Activated T-cell treated with anti-CD3 and anti-CD28 coated beads, Interleukin-2, amount 50 U/mL, for 24 hours (primary cell): ENCODE data around the gene CHST11.

Experiments
- DNase-seq: peaks from one replicate; pipeline ENCODE4 v3.0.0-alpha.2; 2020
- H3K27ac Mint-ChIP-seq: 2 replicates; pipeline ENCODE4 v1.8.0; 2020; ENCODE audit warnings: mild to moderate bottlenecking, mixed read lengths
- H3K27me3 Mint-ChIP-seq: 2 replicates; pipeline ENCODE4 v1.8.0; 2020; ENCODE audit warnings: mixed read lengths
- H3K36me3 Mint-ChIP-seq: 2 replicates; pipeline ENCODE4 v1.8.0; 2020; ENCODE audit warnings: low read depth, mixed read lengths
- H3K4me1 Mint-ChIP-seq: 2 replicates; pipeline ENCODE4 v1.8.0; 2020; ENCODE audit warnings: low read depth, mixed read lengths
- H3K4me3 Mint-ChIP-seq: 2 replicates; pipeline ENCODE4 v1.8.0; 2020; ENCODE audit warnings: mild to moderate bottlenecking, moderate library complexity, mixed read lengths
- H3K9me3 Mint-ChIP-seq: 2 replicates; pipeline ENCODE4 v1.8.0; 2020; ENCODE audit warnings: mixed read lengths

The CHST11 gene

GRCh38 chr12:104657726-104658484, 201.2 kb downstream of the CHST11 start:
- no peaks in the 10 kb centered on the region for H3K27me3 Mint-ChIP-seq
- H3K4me3 Mint-ChIP-seq: no peak overlapping the region
- no peaks in the 10 kb centered on the region for H3K9me3 Mint-ChIP-seq
- DNase-seq: no peak
- no peak overlapping the region for H3K27ac Mint-ChIP-seq
- no peaks in the 10 kb centered on the region for H3K36me3 Mint-ChIP-seq
- peaks cover 34% of the 10 kb centered on the region for H3K4me1 Mint-ChIP-seq

- Mint-ChIP-seq H3K4me1 (peaks cover 23% of the 10 kb centered on the region), H3K27me3 (no peaks in the 10 kb centered on the region), H3K27ac (no peak overlapping the region), H3K9me3 (no peaks in the 10 kb centered on the region), H3K36me3 (no peaks in the 10 kb centered on the region), H3K4me3 (no peak overlapping the region)
- DNase-seq: no peak
Measured at GRCh38 chr12:104659058-104659457, 202.3 kb downstream of the CHST11 start.

- no peaks in the 10 kb centered on the region for H3K36me3 Mint-ChIP-seq
- peaks cover 28% of the 10 kb centered on the region for H3K4me1 Mint-ChIP-seq
- no peak overlapping the region for H3K4me3 Mint-ChIP-seq
- DNase-seq: no peak
- no peaks in the 10 kb centered on the region for H3K9me3 Mint-ChIP-seq
- no peaks in the 10 kb centered on the region for H3K27me3 Mint-ChIP-seq
- no peak overlapping the region for H3K27ac Mint-ChIP-seq
Measured at GRCh38 chr12:104662203-104662602, 205.5 kb downstream of the CHST11 start.

- H3K4me1 Mint-ChIP-seq: peaks cover 31% of the 10 kb centered on the region
- H3K9me3 Mint-ChIP-seq: no peaks in the 10 kb centered on the region
- no peaks in the 10 kb centered on the region for H3K36me3 Mint-ChIP-seq
- DNase-seq: no peak
- no peak overlapping the region for H3K27ac Mint-ChIP-seq
- no peak overlapping the region for H3K4me3 Mint-ChIP-seq
- no peaks in the 10 kb centered on the region for H3K27me3 Mint-ChIP-seq
Measured at GRCh38 chr12:104662908-104663307, 206.2 kb downstream of the CHST11 start.

- H3K4me1 Mint-ChIP-seq: peaks cover 45% of the 10 kb centered on the region
- no peaks in the 10 kb centered on the region for H3K36me3 Mint-ChIP-seq
- DNase-seq: no peak
- no peaks in the 10 kb centered on the region for H3K9me3 Mint-ChIP-seq
- no peaks in the 10 kb centered on the region for H3K27me3 Mint-ChIP-seq
- H3K27ac Mint-ChIP-seq: no peak overlapping the region
- H3K4me3 Mint-ChIP-seq: no peak overlapping the region
Measured at GRCh38 chr12:104664351-104664750, 207.6 kb downstream of the CHST11 start.

GRCh38 chr12:104665296-104665695, 208.5 kb downstream of the CHST11 start:
- H3K27me3 Mint-ChIP-seq: no peaks in the 10 kb centered on the region
- no peak for DNase-seq
- no peak overlapping the region for H3K4me3 Mint-ChIP-seq
- H3K4me1 Mint-ChIP-seq: peaks cover 53% of the 10 kb centered on the region
- H3K36me3 Mint-ChIP-seq: no peaks in the 10 kb centered on the region
- no peaks in the 10 kb centered on the region for H3K9me3 Mint-ChIP-seq
- peak overlapping the region; percentile 35 for H3K27ac Mint-ChIP-seq

- DNase-seq: no peak
- Mint-ChIP-seq H3K4me3 (no peak overlapping the region), H3K9me3 (no peaks in the 10 kb centered on the region), H3K27ac (no peak overlapping the region), H3K27me3 (no peaks in the 10 kb centered on the region), H3K4me1 (peaks cover 65% of the 10 kb centered on the region), H3K36me3 (no peaks in the 10 kb centered on the region)
Measured at GRCh38 chr12:104667139-104667538, 210.4 kb downstream of the CHST11 start.

- DNase-seq: no peak
- no peaks in the 10 kb centered on the region for H3K27me3 Mint-ChIP-seq
- H3K4me3 Mint-ChIP-seq: no peak overlapping the region
- H3K27ac Mint-ChIP-seq: peak overlapping the region; percentile 71
- peaks cover 72% of the 10 kb centered on the region for H3K4me1 Mint-ChIP-seq
- H3K9me3 Mint-ChIP-seq: no peaks in the 10 kb centered on the region
- H3K36me3 Mint-ChIP-seq: peaks cover 5% of the 10 kb centered on the region
Measured at GRCh38 chr12:104668274-104668718, 211.5 kb downstream of the CHST11 start.

GRCh38 chr12:104669089-104669721, 212.5 kb downstream of the CHST11 start:
- DNase-seq: no peak
- Mint-ChIP-seq H3K9me3 (no peaks in the 10 kb centered on the region), H3K27me3 (no peaks in the 10 kb centered on the region), H3K4me3 (no peak overlapping the region), H3K4me1 (peaks cover 81% of the 10 kb centered on the region), H3K36me3 (peaks cover 5% of the 10 kb centered on the region), H3K27ac (peak overlapping the region; percentile 40)

- peak overlapping the region; percentile 40 for H3K27ac Mint-ChIP-seq
- peaks cover 5% of the 10 kb centered on the region for H3K36me3 Mint-ChIP-seq
- H3K4me1 Mint-ChIP-seq: peaks cover 78% of the 10 kb centered on the region
- peak; percentile 46 for DNase-seq
- no peaks in the 10 kb centered on the region for H3K27me3 Mint-ChIP-seq
- H3K4me3 Mint-ChIP-seq: no peak overlapping the region
- no peaks in the 10 kb centered on the region for H3K9me3 Mint-ChIP-seq
Measured at GRCh38 chr12:104669851-104670337, 213.1 kb downstream of the CHST11 start.

- H3K4me3 Mint-ChIP-seq: peak overlapping the region; percentile 68
- no peaks in the 10 kb centered on the region for H3K9me3 Mint-ChIP-seq
- H3K36me3 Mint-ChIP-seq: peaks cover 5% of the 10 kb centered on the region
- H3K27ac Mint-ChIP-seq: peak overlapping the region; percentile 94
- no peaks in the 10 kb centered on the region for H3K27me3 Mint-ChIP-seq
- no peak for DNase-seq
- peaks cover 72% of the 10 kb centered on the region for H3K4me1 Mint-ChIP-seq
Measured at GRCh38 chr12:104670439-104671408, 214.0 kb downstream of the CHST11 start.

- no peaks in the 10 kb centered on the region for H3K9me3 Mint-ChIP-seq
- peak overlapping the region; percentile 68 for H3K4me3 Mint-ChIP-seq
- peaks cover 5% of the 10 kb centered on the region for H3K36me3 Mint-ChIP-seq
- H3K27me3 Mint-ChIP-seq: no peaks in the 10 kb centered on the region
- peak; percentile 82 for DNase-seq
- peak overlapping the region; percentile 94 for H3K27ac Mint-ChIP-seq
- peaks cover 69% of the 10 kb centered on the region for H3K4me1 Mint-ChIP-seq
Measured at GRCh38 chr12:104671409-104672095, 214.8 kb downstream of the CHST11 start.

GRCh38 chr12:104672096-104672445, 215.3 kb downstream of the CHST11 start:
- H3K27ac Mint-ChIP-seq: peak overlapping the region; percentile 94
- H3K36me3 Mint-ChIP-seq: peaks cover 5% of the 10 kb centered on the region
- peak overlapping the region; percentile 68 for H3K4me3 Mint-ChIP-seq
- DNase-seq: no peak
- H3K9me3 Mint-ChIP-seq: no peaks in the 10 kb centered on the region
- H3K27me3 Mint-ChIP-seq: no peaks in the 10 kb centered on the region
- peaks cover 71% of the 10 kb centered on the region for H3K4me1 Mint-ChIP-seq
